HepG2 (cell line): ENCODE measurements around the gene NCKAP5L.

ENCODE experiments used
- CREB1 ChIP-seq, 2 experiments: fragments of 450-650 bp in 1 of 2; IDR thresholded peaks; 2 replicates each; pipeline ENCODE4 v1.6.1; 2016 to 2017; ENCODE audit warnings: control low read depth in 1 of 2, mild to moderate bottlenecking in 1 of 2, missing compliant biosample characterization in 1 of 2, missing genetic modification characterization in 1 of 2
- SATB2 ChIP-seq: sonication (generic); formaldehyde crosslinking; IDR thresholded peaks from 2 replicates; pipeline ENCODE4 v1.5.0; 2020; ENCODE audit warnings: missing genetic modification reagents
- SMC3 ChIP-seq: IDR thresholded peaks from 2 replicates; pipeline ENCODE4 v1.6.1; 2011; ENCODE audit warnings: low read length, improper control_type of control experiment
- ZNF501 ChIP-seq: sonication (generic); formaldehyde crosslinking; IDR thresholded peaks from 2 replicates; pipeline ENCODE4 v1.5.1; 2020; ENCODE audit warnings: mild to moderate bottlenecking, moderate library complexity, missing genetic modification reagents
- ZNF761 ChIP-seq: sonication (generic); formaldehyde crosslinking; conservative IDR thresholded peaks from 2 replicates; pipeline ENCODE4 v1.4.0; 2020; ENCODE audit warnings: mild to moderate bottlenecking, missing genetic modification reagents
- TF ChIP-seq, protein P1 (sequence below): sonication (generic); formaldehyde crosslinking; IDR thresholded peaks from 2 replicates; pipeline ENCODE4 v1.5.0; 2020; ENCODE audit warnings: mild to moderate bottlenecking, missing genetic modification reagents, moderate library complexity
- TF ChIP-seq, protein P2 (sequence below): sonication (generic); formaldehyde crosslinking; IDR thresholded peaks from 2 replicates; pipeline ENCODE4 v1.5.0; 2020; ENCODE audit warnings: missing genetic modification reagents

DNA sequence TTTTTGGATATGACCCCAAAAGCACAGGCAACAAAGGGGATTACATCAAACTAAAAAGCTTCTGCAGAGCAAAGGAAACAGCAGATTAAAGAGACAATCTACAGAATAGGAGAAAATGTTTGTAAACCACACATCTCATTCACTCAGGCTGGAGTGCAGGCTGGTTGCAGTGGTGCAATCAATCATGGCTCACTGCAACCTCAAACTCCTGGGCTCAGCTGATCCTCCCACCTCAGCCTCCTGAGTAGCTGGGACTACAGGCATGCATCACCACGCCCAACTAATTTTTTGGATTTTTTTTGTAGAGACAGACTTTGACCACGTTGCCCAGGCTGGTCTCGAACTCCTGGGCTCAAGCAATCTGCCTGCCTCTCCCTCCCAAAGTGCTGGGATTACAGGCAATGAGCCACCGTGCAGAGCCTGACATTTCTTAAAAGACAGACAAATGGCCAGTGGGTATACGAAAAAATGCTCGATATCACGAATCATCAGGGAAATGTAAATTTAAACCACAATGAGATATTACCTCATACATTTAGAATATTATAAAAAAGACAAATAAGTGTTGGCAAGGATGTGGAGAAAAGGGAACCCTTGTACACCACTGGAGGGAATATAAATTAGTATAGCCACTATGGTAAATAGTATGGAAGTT is 9.8 kb downstream of the NCKAP5L start:
- TF ChIP-seq ZNF501 (CRISPR knock-in tag) = no peak
- TF ChIP-seq SATB2 = no peak
- TF ChIP-seq CREB1 (IDR thresholded peaks at IDR 0.05) = no peak
- no peak for TF ChIP-seq CREB1 (CRISPR knock-in tag; IDR thresholded peaks at IDR 0.05)
- TF ChIP-seq, protein P1, sequence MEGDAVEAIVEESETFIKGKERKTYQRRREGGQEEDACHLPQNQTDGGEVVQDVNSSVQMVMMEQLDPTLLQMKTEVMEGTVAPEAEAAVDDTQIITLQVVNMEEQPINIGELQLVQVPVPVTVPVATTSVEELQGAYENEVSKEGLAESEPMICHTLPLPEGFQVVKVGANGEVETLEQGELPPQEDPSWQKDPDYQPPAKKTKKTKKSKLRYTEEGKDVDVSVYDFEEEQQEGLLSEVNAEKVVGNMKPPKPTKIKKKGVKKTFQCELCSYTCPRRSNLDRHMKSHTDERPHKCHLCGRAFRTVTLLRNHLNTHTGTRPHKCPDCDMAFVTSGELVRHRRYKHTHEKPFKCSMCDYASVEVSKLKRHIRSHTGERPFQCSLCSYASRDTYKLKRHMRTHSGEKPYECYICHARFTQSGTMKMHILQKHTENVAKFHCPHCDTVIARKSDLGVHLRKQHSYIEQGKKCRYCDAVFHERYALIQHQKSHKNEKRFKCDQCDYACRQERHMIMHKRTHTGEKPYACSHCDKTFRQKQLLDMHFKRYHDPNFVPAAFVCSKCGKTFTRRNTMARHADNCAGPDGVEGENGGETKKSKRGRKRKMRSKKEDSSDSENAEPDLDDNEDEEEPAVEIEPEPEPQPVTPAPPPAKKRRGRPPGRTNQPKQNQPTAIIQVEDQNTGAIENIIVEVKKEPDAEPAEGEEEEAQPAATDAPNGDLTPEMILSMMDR (CRISPR knock-in tag) = no peak
- TF ChIP-seq ZNF761 = no peak
- TF ChIP-seq, protein P2, sequence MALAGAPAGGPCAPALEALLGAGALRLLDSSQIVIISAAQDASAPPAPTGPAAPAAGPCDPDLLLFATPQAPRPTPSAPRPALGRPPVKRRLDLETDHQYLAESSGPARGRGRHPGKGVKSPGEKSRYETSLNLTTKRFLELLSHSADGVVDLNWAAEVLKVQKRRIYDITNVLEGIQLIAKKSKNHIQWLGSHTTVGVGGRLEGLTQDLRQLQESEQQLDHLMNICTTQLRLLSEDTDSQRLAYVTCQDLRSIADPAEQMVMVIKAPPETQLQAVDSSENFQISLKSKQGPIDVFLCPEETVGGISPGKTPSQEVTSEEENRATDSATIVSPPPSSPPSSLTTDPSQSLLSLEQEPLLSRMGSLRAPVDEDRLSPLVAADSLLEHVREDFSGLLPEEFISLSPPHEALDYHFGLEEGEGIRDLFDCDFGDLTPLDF (CRISPR knock-in tag) = no peak
- no peak for TF ChIP-seq SMC3
